AG09309 (cell line): ENCODE measurements around the gene TPST2.

Experiments used
- DNase-seq: peaks from one replicate; pipeline ENCODE4 v3.0.0-alpha.2; 2010; ENCODE audit warnings: low read depth
- H3K4me3 ChIP-seq: 2 replicates; pipeline ENCODE4 v1.5.1; 2011; ENCODE audit warnings: mild to moderate bottlenecking, low read depth, low read length, moderate library complexity; ENCODE audit not compliant: control insufficient read depth
- TF ChIP-seq, protein P1 (sequence below): IDR thresholded peaks from 2 replicates; pipeline ENCODE4 v1.5.1; 2011; ENCODE audit warnings: mild to moderate bottlenecking, low read depth, low read length, inconsistent platforms; ENCODE audit not compliant: insufficient read depth, control insufficient read depth; ENCODE audit errors: missing control alignments

Gene TPST2

DNA sequence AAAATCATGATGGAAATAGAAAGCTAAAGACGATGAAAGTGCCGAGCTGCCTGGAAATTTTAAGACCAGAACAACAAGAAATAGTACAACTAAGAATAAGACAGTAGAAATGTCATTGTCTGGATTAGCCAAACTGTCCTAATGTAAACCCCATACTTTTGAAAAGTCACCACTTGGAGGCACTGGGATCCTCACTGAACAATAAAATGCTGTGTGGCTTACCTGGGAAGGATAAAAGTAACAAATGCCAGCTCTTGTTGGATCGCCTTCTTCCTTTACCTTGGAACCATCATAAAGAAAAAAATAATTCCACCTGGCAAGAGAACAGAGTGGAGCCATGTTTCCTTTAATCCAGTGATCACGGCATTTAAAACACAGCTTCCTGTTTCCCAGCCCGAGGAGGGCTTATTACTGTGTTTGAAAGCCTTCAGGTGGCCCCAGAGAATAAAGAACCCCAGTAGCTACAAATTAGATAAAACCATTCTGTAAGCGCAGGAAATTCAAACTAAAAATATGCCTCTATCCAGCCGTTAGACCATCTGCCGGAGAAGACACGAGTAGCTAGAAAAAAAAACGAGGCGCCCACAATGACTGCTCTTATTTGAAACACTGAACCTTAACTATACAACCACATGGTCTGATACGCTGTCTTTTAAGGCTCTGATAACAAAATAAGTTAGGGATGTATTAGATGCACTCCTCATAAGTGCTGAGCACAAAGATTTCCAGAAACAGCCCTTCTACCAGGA lies 110.7 kb downstream of the TPST2 start:
- TF ChIP-seq, protein P1, sequence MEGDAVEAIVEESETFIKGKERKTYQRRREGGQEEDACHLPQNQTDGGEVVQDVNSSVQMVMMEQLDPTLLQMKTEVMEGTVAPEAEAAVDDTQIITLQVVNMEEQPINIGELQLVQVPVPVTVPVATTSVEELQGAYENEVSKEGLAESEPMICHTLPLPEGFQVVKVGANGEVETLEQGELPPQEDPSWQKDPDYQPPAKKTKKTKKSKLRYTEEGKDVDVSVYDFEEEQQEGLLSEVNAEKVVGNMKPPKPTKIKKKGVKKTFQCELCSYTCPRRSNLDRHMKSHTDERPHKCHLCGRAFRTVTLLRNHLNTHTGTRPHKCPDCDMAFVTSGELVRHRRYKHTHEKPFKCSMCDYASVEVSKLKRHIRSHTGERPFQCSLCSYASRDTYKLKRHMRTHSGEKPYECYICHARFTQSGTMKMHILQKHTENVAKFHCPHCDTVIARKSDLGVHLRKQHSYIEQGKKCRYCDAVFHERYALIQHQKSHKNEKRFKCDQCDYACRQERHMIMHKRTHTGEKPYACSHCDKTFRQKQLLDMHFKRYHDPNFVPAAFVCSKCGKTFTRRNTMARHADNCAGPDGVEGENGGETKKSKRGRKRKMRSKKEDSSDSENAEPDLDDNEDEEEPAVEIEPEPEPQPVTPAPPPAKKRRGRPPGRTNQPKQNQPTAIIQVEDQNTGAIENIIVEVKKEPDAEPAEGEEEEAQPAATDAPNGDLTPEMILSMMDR = no peak
- no peak for DNase-seq
- no peak overlapping the region for H3K4me3 ChIP-seq

DNA sequence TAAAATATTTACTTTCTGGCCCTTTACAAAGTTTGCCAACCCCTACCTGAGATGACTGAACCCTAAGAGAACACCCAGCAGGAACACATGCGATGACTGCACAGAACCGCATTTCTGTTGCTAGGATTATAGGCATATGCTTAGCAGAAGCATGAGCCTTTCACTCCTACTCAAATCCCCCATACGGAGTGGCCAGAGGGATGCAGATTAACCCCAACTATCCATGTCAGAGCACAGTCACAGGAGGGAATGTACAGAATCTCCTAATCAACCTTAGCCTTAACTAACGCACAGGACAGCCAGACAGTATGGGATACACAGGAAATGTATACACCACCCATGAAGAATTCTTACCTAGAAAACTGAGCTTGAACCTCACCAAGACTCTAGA lies 112.6 kb downstream of the TPST2 start:
- H3K4me3 ChIP-seq = no peak overlapping the region
- TF ChIP-seq, protein P1 = no peak
- DNase-seq = no peak

DNA sequence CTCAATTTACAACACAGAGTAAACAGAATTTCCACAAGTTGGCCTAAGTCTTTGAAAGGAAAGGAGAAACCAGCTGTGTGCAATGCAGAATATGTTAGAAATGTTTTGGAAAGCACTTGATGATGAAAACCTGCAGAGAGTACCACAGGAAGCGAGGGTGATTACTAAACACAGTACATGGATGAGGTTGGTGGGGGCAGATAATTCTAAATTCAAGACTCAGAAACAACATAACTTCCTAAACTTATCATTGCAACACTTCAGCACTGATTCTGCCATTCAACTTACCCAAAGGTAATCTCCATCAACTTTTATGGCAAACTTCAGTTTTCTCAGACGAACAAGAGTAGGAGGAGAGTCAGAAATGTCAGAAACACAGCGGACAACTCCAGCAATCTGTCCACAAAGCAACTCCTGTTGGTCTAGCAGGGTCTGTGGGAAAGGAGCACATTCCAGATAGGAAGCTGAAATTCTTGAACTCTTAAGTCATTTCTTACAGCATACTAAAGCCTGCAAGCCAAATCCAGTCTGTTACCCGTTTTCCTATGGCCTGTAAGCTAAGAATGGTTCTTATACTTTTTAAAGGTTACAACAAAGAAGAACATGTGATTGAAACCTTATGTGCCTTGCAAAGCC lies 113.1 kb downstream of the TPST2 start:
- no peak overlapping the region for H3K4me3 ChIP-seq
- TF ChIP-seq, protein P1 = no peak
- no peak for DNase-seq

DNA sequence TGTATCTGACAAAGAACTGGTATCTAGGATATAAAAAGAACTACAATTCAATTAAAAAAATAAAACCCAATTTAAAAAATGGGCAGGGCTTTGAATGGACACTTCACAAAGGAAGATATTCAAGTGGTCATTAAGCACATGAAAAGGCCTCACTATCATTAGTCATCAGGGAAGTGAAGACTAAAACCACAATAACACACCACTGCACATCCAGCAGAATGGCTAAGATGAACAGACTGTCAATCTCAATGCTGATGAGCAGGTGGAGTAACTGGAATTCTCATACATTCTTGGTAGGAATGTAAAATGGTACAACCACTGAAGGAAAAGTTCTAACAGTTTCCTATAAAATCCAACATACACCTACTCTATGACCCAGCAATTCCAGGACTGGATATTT lies 115.2 kb downstream of the TPST2 start:
- no peak overlapping the region for H3K4me3 ChIP-seq
- TF ChIP-seq, protein P1 = no peak
- no peak for DNase-seq
